H9 (cell line): ENCODE measurements around the gene GOLGA7B. TPM values are rescaled to one million over a fixed set of nuclear protein-coding genes. Genes with fewer than 3 reads are reported as not detected.

Experiments
- DNase-seq: peaks from one replicate; pipeline ENCODE4 v3.0.0-alpha.2; 2017
- H2AFZ ChIP-seq: one replicate; pipeline ENCODE4 v1.6.1; 2013; ENCODE audit warnings: mild to moderate bottlenecking, low read length, control low read depth, moderate library complexity
- H2AK5ac ChIP-seq: 2 replicates; pipeline ENCODE4 v1.6.1; 2013; ENCODE audit warnings: low read length, control low read depth, mixed read lengths; ENCODE audit not compliant: insufficient read length
- H2BK120ac ChIP-seq: one replicate; pipeline ENCODE4 v1.6.1; 2013; ENCODE audit warnings: low read depth, mild to moderate bottlenecking, low read length, control low read depth, inconsistent platforms; ENCODE audit not compliant: poor library complexity, severe bottlenecking
- H2BK12ac ChIP-seq: 2 replicates; pipeline ENCODE4 v1.6.1; 2013; ENCODE audit warnings: low read length, control low read depth, mixed read lengths, low read depth; ENCODE audit not compliant: insufficient read length
- H2BK15ac ChIP-seq: 2 replicates; pipeline ENCODE4 v1.6.1; 2013; ENCODE audit warnings: low read depth, low read length, control low read depth
- H2BK20ac ChIP-seq: one replicate; pipeline ENCODE4 v1.6.1; 2013; ENCODE audit warnings: low read depth, mild to moderate bottlenecking, low read length, control low read depth, inconsistent platforms; ENCODE audit not compliant: poor library complexity, severe bottlenecking
- H2BK5ac ChIP-seq: 2 replicates; pipeline ENCODE4 v1.6.1; 2013; ENCODE audit warnings: low read length, control low read depth, mixed read lengths; ENCODE audit not compliant: insufficient read length
- H3K14ac ChIP-seq: 2 replicates; pipeline ENCODE4 v1.6.1; 2013; ENCODE audit warnings: low read length, control low read depth; ENCODE audit not compliant: insufficient read depth
- H3K18ac ChIP-seq: 2 replicates; pipeline ENCODE4 v1.6.1; 2013; ENCODE audit warnings: low read depth, mild to moderate bottlenecking, mixed read lengths, low read length, control low read depth; ENCODE audit not compliant: insufficient read length
- H3K23ac ChIP-seq: 2 replicates; pipeline ENCODE4 v1.6.1; 2013; ENCODE audit warnings: low read length, control low read depth, mixed read lengths, low read depth; ENCODE audit not compliant: insufficient read length
- H3K23me2 ChIP-seq: 2 replicates; pipeline ENCODE4 v1.6.1; 2013; ENCODE audit warnings: low read depth, mild to moderate bottlenecking, mixed read lengths, low read length, control low read depth; ENCODE audit not compliant: insufficient read length, poor library complexity, severe bottlenecking
- H3K27ac ChIP-seq: 2 replicates; pipeline ENCODE4 v1.5.1; 2013; ENCODE audit warnings: low read length, control low read depth, mixed read lengths, low read depth; ENCODE audit not compliant: insufficient read length
- H3K27me3 ChIP-seq: 2 replicates; pipeline ENCODE4 v1.6.1; 2013; ENCODE audit warnings: low read length, control low read depth, inconsistent platforms; ENCODE audit not compliant: insufficient read depth
- H3K4ac ChIP-seq: 2 replicates; pipeline ENCODE4 v1.6.1; 2013; ENCODE audit warnings: low read depth, mild to moderate bottlenecking, control low read depth, inconsistent platforms, low read length, moderate library complexity
- H3K4me1 ChIP-seq: 2 replicates; pipeline ENCODE4 v1.6.1; 2013; ENCODE audit warnings: low read length, control low read depth, inconsistent platforms; ENCODE audit not compliant: insufficient read depth
- H3K4me2 ChIP-seq: 2 replicates; pipeline ENCODE4 v1.6.1; 2013; ENCODE audit warnings: low read length, control low read depth, mixed read lengths; ENCODE audit not compliant: insufficient read length, insufficient read depth
- H3K56ac ChIP-seq: 2 replicates; pipeline ENCODE4 v1.6.1; 2013; ENCODE audit warnings: low read depth, mild to moderate bottlenecking, mixed read lengths, low read length, control low read depth; ENCODE audit not compliant: insufficient read length
- H3K79me1 ChIP-seq: 2 replicates; pipeline ENCODE4 v1.6.1; 2013; ENCODE audit warnings: low read depth, mild to moderate bottlenecking, moderate library complexity, low read length, control low read depth, inconsistent platforms; ENCODE audit not compliant: insufficient read depth, poor library complexity, severe bottlenecking
- H3K79me2 ChIP-seq: 2 replicates; pipeline ENCODE4 v1.6.1; 2013; ENCODE audit warnings: low read length, control low read depth, inconsistent platforms; ENCODE audit not compliant: insufficient read depth
- H3K9ac ChIP-seq: 2 replicates; pipeline ENCODE4 v1.6.1; 2013; ENCODE audit warnings: low read length, control low read depth, mixed read lengths; ENCODE audit not compliant: insufficient read length; ENCODE audit errors: extremely low read depth
- H3K9me3 ChIP-seq: one replicate; pipeline ENCODE4 v1.6.1; 2013; ENCODE audit warnings: low read depth, low read length, inconsistent platforms; ENCODE audit not compliant: control insufficient read depth
- H3T11ph ChIP-seq: one replicate; pipeline ENCODE4 v1.6.1; 2013; ENCODE audit warnings: mild to moderate bottlenecking, low read length, control low read depth, inconsistent platforms
- H4K20me1 ChIP-seq: one replicate; pipeline ENCODE4 v1.6.1; 2013; ENCODE audit not compliant: control insufficient read depth, insufficient read length, insufficient read depth
- H4K5ac ChIP-seq: 2 replicates; pipeline ENCODE4 v1.6.1; 2013; ENCODE audit warnings: low read depth, mild to moderate bottlenecking, mixed read lengths, low read length, control low read depth; ENCODE audit not compliant: insufficient read length
- H4K8ac ChIP-seq: replicated peaks from 2 replicates; pipeline ENCODE4 v1.6.1; 2013; ENCODE audit warnings: low read length, control low read depth, mixed read lengths, low read depth; ENCODE audit not compliant: insufficient read length
- H4K91ac ChIP-seq: 2 replicates; pipeline ENCODE4 v1.6.1; 2013; ENCODE audit warnings: low read depth, mild to moderate bottlenecking, moderate library complexity, mixed read lengths, low read length, control low read depth; ENCODE audit not compliant: insufficient read length
- H3K27ac Mint-ChIP-seq, 3 experiments: 2 replicates in 2 of 3; 3 replicates in 1 of 3; pipeline ENCODE4 v1.8.0; 2020 to 2021; ENCODE audit warnings: mixed read lengths in 3 of 3, mild to moderate bottlenecking in 1 of 3, moderate library complexity in 1 of 3
- H3K27me3 Mint-ChIP-seq: 2 replicates; pipeline ENCODE4 v1.8.0; 2021; ENCODE audit warnings: low read depth, mild to moderate bottlenecking, moderate library complexity, mixed read lengths
- H3K36me3 Mint-ChIP-seq, 3 experiments: 2 replicates in 2 of 3; 3 replicates in 1 of 3; pipeline ENCODE4 v1.8.0; 2020 to 2021; ENCODE audit warnings: low read depth in 3 of 3, mixed read lengths in 3 of 3; ENCODE audit not compliant: insufficient read depth in 1 of 3
- H3K4me1 Mint-ChIP-seq, 2 experiments: 2 replicates each; pipeline ENCODE4 v1.8.0; 2020; ENCODE audit warnings: mixed read lengths in 2 of 2
- H3K4me3 Mint-ChIP-seq, 2 experiments: 2 replicates in 1 of 2; 3 replicates in 1 of 2; pipeline ENCODE4 v1.8.0; 2020 to 2021; ENCODE audit warnings: mild to moderate bottlenecking in 2 of 2, mixed read lengths in 2 of 2, moderate library complexity in 1 of 2
- H3K9me3 Mint-ChIP-seq, 2 experiments: 2 replicates in 1 of 2; 3 replicates in 1 of 2; pipeline ENCODE4 v1.8.0; 2020; ENCODE audit warnings: mild to moderate bottlenecking in 2 of 2, mixed read lengths in 2 of 2, moderate library complexity in 1 of 2
- WGBS: extraction: QIAGEN DNeasy Blood & Tissue Kit; methylation state at CpG from one replicate; pipeline ENCODE4 v1.1.7; 2013; ENCODE audit warnings: missing lambda C conversion rate, low lambda C conversion rate, mixed read lengths; ENCODE audit not compliant: insufficient read length; ENCODE audit errors: extremely low coverage; 5-methylcytosine and 5-hydroxymethylcytosine counted together
- total RNA-seq: library from RNA; stranded (reverse); gene quantifications from 2 replicates; pipeline ENCODE4 v1.2.1, GENCODE V29; 2021
- TF ChIP-seq, protein P1 (sequence below): fragments of 200-600 bp; sonication (generic); conservative IDR thresholded peaks from 3 replicates; pipeline ENCODE4 v1.8.0; 2021; ENCODE audit warnings: antibody characterized with exemption, mild to moderate bottlenecking

Gene GOLGA7B
- total RNA-seq, 1 experiment from 2014 or later, result 0.04 TPM

DNA sequence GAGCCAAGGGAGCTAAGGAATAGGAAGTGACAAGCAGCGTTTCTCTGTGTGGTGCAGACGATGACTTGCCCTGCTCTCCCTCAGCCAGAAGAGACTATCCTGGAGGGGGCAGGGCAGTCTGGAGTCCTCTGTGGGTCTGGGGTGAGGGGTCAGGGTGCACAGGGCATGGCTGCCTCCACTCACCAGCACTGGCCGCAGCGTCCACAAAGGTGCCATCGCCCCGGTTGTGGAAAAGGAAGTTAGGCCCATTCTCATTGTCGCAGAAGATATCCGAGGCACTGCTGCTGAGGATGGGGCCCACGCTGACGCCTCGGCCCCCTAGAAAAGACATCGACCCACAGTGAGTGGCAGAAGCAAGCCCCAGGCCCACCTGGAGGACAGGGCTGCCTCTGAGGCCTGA, 58.2 kb downstream of the GOLGA7B start:
- Histone ChIP-seq H2BK5ac (no peak overlapping the region), H3K56ac (no peak overlapping the region), H4K8ac (no peak overlapping the region), H3K18ac (no peak overlapping the region), H3K23me2 (no peaks in the 10 kb centered on the region), H3K14ac (no peak overlapping the region), H2BK12ac (no peak overlapping the region), H3K79me1 (no peaks in the 10 kb centered on the region), H3K4me1 (no peaks in the 10 kb centered on the region), H2AFZ (no peak overlapping the region), H3K27me3 (no peaks in the 10 kb centered on the region), H3K9me3 (no peaks in the 10 kb centered on the region), H2BK15ac (no peak overlapping the region), H2AK5ac (no peak overlapping the region), H4K91ac (no peak overlapping the region), H3K4ac (no peak overlapping the region), H3K79me2 (no peaks in the 10 kb centered on the region), H4K20me1 (no peaks in the 10 kb centered on the region), H2BK120ac (no peak overlapping the region), H2BK20ac (no peak overlapping the region), H3K4me2 (no peak overlapping the region), H3K23ac (no peak overlapping the region), H3T11ph (no peak overlapping the region), H3K27ac (no peak overlapping the region), H3K9ac (no peak overlapping the region), H4K5ac (no peak overlapping the region)
- no CpG with 5 or more reads among the region's 12 CpGs for WGBS
- Mint-ChIP-seq H3K9me3 (no peaks in the 10 kb centered on the region), H3K4me1 (peaks cover 12 to 20% of the 10 kb centered on the region in 2 experiments), H3K27ac (no peak overlapping the region), H3K4me3 (no peak overlapping the region), H3K27me3 (peaks cover 9% of the 10 kb centered on the region), H3K36me3 (no peaks in the 10 kb centered on the region)
- TF ChIP-seq, protein P1, sequence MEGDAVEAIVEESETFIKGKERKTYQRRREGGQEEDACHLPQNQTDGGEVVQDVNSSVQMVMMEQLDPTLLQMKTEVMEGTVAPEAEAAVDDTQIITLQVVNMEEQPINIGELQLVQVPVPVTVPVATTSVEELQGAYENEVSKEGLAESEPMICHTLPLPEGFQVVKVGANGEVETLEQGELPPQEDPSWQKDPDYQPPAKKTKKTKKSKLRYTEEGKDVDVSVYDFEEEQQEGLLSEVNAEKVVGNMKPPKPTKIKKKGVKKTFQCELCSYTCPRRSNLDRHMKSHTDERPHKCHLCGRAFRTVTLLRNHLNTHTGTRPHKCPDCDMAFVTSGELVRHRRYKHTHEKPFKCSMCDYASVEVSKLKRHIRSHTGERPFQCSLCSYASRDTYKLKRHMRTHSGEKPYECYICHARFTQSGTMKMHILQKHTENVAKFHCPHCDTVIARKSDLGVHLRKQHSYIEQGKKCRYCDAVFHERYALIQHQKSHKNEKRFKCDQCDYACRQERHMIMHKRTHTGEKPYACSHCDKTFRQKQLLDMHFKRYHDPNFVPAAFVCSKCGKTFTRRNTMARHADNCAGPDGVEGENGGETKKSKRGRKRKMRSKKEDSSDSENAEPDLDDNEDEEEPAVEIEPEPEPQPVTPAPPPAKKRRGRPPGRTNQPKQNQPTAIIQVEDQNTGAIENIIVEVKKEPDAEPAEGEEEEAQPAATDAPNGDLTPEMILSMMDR, result no peak
- no peak for DNase-seq
